CD4-positive, alpha-beta T cell treated with Interleukin-17A for 1 hour (primary cell): ENCODE data around the gene MZF1.

Source experiments
- DNase-seq: peaks from one replicate; pipeline ENCODE4 v3.0.0-alpha.2; 2020

MZF1 gene

GRCh38 chr19:58538257-58539168 is 34.6 kb downstream of the MZF1 start:
- DNase-seq = peak; percentile 56

DNA sequence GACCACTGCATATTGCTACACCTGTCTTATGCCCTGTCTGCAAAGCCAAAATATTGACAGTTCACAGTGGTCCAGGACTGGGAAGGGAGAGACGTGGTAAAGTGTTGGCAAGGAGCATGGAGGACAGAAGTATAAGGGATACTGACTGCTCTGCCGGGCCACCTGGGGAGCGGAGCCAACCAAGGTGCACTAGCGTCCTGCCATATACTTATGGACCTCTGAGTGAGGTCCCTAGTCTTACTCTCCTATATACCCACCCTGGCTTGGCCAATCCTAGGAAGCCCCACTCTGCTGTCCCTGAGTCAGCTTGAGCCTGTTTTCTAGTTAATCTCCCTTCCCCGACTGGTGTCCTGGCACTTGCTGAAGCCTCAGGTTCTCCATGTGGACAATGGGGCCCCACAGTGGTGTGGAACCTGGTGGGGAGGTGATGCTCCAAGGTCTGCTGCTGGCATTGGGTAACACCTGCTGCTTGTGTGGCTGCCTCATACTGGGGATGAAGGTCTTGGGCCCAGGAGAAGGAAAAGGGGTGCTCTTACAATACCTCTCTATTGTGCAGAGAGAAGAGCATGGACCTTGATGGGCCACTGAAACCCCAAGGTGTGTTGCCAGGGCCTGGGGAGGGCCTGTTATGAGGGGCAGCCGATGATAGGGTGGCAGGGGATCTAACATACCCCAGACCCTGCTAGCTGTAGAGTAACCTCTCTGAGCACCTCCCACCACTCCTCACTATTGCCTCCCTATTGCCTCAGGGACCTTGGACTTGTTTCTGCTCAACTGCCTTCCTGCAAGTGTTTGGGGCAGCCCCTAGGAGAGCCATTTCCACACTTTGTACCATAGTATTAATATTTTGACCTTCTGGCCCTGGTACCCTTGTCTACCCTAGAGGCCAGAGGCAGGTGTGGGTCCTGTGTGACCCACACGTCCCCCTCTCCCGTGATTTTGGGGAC is 36.0 kb downstream of the MZF1 start:
- DNase-seq = no peak

DNA sequence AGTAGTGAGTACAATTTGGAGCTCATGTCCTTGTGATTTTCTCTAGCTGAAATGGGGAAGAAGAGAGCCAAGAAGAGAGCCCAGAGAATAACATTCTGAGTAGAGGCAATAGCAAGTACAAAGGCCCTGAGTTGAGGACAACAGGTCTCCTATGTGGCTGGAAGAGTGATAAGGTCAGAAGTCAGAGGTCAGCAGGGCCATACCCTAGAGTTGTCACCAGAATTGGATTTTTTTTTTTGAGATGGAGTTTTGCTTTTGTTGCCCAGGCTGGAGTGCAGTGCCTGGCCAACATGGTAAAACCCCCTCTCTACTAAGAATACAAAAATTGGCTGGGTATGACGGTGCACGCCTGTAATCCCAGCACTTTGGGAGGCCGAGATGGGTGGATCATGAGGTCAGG is 37.3 kb downstream of the MZF1 start:
- DNase-seq = no peak

GRCh38 chr19:58531034-58531840 is 41.9 kb downstream of the MZF1 start:
- no peak for DNase-seq

DNA sequence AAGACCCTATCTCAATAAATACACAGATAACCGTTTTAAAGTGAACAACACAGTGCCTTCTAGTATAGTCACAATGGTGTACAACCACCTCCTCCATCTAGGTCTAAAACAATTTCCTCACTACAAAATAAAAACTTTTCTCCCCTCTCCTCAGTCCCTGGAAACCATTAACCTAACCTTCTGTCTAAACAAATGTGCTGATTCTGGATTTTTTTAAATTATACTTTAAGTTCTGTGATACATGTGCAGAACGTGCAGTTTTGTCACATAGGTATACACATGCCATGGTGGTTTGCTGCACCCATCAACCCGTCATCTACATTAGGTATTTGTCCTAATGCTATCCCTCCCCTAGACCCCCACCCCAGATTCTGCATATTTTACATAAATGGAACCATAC is 43.7 kb downstream of the MZF1 start:
- DNase-seq = no peak

DNA sequence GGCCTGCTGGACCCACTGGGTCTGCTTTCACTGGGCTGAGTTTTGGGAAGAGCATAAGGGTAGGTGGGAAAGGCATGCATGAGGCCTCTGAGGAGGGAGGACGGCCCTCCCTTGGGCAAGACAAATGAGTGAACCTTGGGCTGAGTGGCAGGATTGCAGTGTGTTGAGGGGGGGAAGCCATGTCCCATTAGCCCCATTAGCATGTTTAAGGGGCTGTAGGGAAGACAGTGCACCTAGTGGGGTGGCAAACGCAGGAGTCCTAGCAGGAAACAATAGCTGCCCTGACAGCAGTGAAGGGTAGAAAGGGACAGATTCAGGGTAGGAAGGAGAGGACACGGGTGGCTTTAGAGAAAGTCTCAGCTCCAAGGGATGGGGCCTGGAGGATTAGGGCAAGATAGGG is 50.4 kb downstream of the MZF1 start:
- no peak for DNase-seq

DNA sequence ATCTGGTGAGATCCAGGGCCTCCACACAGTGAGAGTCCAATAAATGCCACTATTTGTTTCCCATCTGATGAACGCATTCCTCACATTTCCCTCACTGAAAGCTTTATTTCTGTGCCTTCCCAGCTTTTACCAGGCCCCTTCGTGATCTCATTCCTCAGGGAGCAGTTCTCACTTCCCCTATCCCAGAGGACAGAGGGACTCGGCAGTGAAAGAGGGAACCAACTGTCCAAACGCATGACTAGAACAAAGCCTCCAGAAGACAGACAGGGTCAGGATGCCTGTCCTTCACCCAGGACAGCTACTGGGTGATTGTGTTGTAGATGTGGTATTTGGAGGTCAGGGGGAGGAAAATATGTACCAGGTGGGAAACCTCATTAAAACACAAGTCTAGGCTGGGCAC is 51.5 kb downstream of the MZF1 start:
- no peak for DNase-seq

DNA sequence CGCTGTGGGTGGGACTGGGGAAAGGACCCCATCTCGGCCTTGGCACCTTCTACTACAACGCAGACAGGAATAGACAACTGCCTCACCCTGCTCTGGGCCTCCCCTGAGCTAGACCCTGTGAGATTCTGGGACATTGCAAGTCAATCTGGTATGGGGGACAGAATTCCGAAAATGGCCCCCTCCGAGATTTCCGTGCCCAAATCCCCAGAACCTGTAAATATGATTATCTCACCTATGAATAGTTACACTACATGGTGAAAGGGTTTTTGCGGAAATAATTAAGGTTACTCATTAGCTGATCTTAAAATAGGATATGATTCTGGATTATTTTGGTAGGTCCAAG is 52.9 kb downstream of the MZF1 start:
- DNase-seq = no peak

DNA sequence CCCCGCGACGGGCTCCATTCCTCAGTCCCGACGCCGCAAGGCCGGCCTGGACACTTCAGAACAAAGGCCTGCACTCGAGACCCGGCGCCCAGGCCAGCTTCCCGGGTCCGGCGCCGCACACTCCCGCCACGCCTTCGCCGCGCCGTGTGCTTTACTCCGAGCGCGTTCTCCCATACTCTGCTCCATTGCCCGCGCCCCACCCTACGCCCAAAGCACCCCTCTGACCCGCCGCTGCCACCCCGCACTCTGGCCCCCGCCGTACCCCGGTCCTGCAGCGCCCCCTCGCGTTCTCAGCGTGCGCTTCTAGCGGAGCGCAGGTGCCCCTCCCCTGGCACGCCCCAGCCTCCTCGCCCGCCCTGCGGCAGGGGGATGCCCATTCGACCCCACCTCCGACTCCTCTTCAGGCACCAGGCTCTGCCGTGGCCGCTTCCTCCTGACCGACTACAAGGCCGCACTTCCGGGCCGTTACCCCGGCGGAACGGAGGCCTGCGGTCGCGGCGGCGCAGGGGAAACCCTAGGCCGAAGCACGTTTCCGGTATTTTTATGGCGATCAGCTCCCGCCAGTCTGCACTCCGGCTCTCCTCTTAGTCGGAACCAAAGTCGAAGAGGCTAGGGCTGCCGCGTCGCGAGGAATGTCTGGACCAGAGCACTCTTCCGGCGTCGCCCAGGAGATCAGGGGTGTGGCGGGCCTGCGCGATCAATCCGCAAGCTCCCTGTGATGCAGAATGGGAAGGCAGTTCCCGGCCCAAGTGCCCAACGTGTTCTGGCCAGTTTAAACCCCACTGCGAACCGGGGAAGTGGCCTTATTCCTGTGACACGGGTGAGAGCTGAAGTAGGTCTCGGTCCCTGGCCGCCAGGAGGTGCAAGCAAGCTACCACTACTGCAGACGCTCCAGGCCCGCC is 53.5 kb downstream of the MZF1 start, which contains the start of gene ZBTB45:
TSS of gene ZBTB45 (minus strand) at position 456 of the 902 bp plus-strand sequence. CDS start 2,137 bp downstream, outside the sequence.
- peak; percentile 95 for DNase-seq

GRCh38 chr19:58519087-58519354 is 54.1 kb downstream of the MZF1 start:
- peak; percentile 60 for DNase-seq

DNA sequence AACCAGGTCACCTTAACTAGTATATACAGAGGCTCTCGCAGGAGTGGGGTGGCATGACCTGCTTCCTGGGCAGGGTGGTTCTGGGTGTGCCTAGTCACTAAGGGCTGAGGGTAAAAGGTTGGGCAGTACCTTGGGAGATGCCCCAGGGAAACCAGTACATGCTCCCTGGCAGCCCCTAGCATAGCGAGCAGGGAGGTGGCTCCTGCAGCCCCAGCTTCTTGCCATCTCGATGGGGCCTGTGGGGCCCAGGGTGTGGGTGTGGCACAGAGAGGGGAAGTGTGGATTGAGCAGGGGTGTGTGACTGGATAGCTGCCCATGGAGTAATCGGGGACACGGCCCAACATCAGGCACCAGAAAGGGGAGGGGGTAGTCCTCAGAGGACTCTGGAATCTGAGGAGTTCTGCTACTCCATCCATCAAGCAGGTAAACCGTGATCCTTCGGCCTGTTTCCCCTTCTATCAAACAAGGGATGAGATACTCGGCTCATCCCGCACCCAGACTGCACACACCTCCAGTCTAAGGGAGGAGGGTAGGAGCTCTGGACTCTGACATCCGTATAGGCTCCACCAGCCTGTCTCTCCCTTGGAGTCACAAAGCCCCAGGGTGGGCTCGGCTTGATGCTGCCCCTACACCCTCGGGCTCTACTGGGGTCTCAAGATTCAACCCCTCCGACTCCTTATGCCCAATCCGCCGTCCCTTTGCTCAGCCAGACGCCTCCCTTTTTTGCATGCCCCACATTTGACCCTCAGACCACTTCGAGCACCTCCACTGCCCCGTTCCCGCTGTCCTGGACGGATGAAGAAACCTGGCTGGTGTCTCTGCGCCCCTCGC is 54.7 kb downstream of the MZF1 start:
- DNase-seq = no peak

DNA sequence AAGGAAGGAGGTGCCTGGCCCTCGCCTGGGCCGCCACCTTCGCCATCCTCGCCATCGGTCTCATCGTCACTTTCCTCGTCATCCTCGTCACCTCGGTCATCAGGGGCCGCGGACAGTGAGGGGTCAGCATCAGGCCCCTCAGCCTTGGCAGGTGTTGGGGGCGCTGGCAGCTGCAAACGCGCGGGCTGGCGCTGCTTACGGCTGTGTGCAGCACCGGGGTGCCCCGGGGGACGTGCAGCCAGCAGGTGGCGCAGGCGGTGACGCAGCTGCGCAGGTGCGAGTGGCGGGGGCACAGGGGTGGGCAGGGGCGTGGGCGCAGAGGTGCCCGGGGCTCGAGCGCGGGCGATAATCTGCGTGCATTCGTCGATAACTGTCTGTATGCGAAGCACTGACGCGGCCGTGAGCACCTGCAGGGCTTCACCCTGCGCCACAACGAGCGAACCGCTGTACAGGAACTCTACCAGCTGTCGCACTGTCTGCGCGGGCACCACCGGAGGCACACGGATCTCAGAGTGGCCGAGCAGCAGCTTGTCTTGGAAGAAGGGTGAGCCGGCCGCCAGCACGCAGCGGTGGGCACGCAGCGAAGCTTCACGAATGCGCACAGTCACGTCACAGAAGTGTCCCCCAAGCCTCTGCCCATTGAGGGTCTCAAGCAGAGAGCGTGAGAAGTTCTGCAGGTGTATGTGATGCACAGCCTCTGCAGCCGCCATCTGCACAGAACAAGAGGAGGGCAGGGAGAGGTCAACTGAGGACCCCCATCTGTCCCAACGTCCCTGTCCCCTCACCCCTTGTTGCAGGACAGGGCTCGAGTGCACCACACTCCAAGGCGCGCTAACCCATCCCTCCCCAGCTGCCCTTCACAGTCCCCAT is 55.9 kb downstream of the MZF1 start:
- DNase-seq = no peak

DNA sequence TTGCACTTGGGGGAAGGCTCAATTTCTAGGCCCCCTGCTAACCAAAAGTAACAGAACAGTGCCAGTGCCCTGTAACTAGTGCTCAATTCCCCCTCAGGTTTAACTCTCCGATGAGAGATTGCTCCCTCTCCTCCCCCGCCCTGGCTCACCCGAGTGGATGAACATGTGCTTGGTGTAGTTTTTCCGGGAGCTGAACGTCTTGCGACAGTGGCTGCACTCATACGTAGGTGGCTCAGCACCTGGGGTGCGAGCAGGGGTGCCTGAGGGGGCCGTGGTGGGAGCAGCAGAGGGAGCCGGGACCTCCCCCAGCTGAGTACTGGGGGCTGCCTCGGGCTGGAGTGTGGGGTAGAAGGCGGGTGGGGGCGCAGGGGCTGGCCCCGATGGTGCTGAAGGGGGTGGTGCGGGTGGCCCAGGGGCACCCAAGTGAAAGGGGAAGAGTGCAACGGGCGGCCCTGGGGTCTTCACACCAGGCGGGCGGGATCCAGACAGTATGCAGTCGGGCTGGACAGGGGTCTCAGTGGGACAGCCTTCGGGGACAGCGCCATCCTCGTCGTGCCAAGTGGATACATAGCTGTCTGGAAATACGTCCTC is 56.8 kb downstream of the MZF1 start:
- DNase-seq = no peak

DNA sequence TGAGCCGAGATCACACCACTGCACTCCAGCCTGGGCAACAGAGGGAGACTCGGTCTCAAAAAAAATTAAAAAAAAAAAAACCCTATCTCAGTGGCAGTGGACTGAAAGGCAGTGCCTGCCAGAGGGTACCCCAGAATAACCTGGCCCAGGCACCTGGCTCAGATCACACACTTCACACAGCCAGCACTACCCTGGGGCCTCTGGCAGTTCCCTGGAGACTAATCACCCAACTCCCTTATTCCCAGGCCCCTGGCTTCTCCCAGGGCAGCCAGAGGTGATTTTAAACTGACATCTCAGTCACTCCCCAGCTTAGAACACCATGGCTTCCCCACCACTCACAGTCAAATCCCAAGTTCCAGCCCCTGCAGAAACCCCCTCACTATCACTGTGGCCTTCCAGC is 57.9 kb downstream of the MZF1 start:
- DNase-seq = no peak

DNA sequence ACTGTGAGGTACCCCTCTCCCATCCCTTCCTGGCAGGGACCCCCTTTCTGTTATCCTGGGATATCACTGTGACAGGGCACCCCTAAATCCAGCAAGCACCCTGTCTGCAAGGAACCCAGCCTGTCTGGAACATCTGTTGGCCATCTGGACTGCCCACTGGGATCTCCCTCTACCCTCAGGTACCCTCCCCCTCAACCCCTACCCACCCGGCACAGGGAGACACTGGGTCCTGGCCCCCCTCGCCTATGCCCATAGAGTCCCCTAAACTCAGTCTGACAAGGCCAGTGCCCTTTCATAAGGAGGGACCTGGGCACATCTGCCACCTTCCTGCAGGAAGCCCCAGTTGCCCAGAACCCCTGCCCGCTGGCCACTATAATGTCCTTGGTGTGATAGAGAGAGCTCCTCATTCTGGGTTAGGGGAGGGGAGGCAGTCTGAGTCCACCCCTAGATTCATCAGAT is 58.5 kb downstream of the MZF1 start:
- no peak for DNase-seq

DNA sequence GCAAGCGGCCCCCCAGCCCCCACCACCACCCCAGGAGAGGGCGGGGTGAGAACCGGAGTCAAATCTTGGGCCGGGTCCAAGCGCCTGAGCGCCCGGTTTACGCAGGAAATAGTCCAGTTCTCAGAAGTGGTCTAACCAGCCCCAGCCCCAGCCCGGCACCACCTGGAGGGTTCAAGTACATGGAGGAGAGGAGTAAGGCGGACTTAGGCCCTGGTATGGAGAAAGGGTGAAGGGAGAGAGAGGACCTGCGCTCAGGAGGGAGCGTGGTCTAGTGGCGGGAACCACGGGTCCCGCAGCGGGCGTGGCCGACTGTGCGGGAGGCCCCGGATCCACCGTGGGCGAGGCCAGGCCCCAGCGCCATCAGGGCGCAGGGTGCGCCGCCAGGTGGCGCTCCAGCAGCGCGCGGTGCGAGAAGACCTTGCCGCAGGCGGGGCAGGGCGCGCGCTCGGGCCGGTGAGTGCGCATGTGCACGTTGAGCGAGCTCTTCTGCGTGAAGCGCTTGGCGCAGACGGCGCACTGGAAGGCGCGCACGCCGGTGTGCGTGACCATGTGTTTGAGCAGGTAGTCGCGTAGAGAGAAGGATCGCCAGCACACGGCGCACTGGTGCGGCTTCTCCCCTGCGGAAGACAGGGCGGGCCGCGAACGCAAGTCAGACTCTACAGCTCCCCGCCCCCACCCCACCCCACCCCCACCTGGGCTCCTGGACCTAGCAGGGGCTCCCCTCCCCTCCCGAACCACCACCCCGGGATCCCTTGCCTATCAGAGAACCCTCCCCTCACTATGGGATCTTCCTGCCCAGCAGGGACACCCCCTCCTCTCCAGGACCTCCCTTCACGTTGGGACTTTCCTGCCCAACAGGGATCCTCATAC is 59.2 kb downstream of the MZF1 start:
- peak; percentile 93 for DNase-seq

GRCh38 chr19:58513213-58513693 is 59.9 kb downstream of the MZF1 start:
- no peak for DNase-seq
